HCT116 (cell line): ENCODE results near the gene SDHD. TPM values are rescaled to one million over a fixed set of nuclear protein-coding genes. Genes with fewer than 3 reads are reported as not detected.

Source experiments
- ATAC-seq: fragments of 200-7000 bp; cut with Tn5 transposase; 2 replicates; pipeline ENCODE4 v1.9.1; 2020; ENCODE audit warnings: mild to moderate bottlenecking, moderate library complexity
- BruUV-seq: library from RNA; stranded (reverse); fragments of 400-500 nt; replicated peaks from 2 replicates; lab custom pipeline; 2021; lab: Mats Ljungman, UMichigan
- CTCF ChIA-PET: fragments of 300-600 bp; sonication (Branson Sonifier 250); formaldehyde crosslinking; loops from one replicate; lab custom pipeline; 2021; ENCODE audit warnings: antibody characterized with exemption; lab: Charles Lee
- POLR2A ChIA-PET: fragments of 300-600, 350-600 bp; sonication (Branson Sonifier 250); formaldehyde crosslinking; loops from one replicate; lab custom pipeline; 2021; ENCODE audit warnings: antibody characterized with exemption; lab: Charles Lee
- RAD21 ChIA-PET, 2 experiments: fragments of 300-600 bp; sonication (Branson Sonifier 250); formaldehyde crosslinking; loops; one replicate each; lab custom pipeline; 2023; ENCODE audit warnings: low total read pairs in 2 of 2; ENCODE audit not compliant: uncharacterized antibody in 2 of 2, unreplicated experiment in 2 of 2, low non-redundant PET in 1 of 2; lab: Charles Lee
- DNase-seq: peaks from one replicate; pipeline ENCODE4 v3.0.0-alpha.2; 2010; ENCODE audit warnings: low read depth, low spot score
- H2AFZ ChIP-seq: fragments of 200-600 bp; shearing (Covaris generic), sonication (generic); 2 replicates; pipeline ENCODE4 v1.6.1; 2017; ENCODE audit warnings: low read depth, mixed run types, mixed read lengths, antibody characterized with exemption, low read length; ENCODE audit not compliant: poor library complexity, severe bottlenecking
- H3K27ac ChIP-seq: 2 replicates; pipeline ENCODE4 v1.5.1; 2012; ENCODE audit warnings: low read depth, low read length
- H3K27me3 ChIP-seq: fragments of 200-600 bp; sonication (generic); 2 replicates; pipeline ENCODE4 v1.6.1; 2016; ENCODE audit warnings: mixed run types, low read length, mixed read lengths; ENCODE audit not compliant: insufficient read depth
- H3K36me3 ChIP-seq, 2 experiments: fragments of 200-500 bp in 1 of 2; fragments of 200-600 bp in 1 of 2; sonication (Bioruptor generic) in 1 of 2; sonication (generic) in 1 of 2; 2 replicates each; pipeline versions ENCODE4 v1.5.1 to v1.6.1; 2014 to 2016; ENCODE audit warnings: low read length in 2 of 2, inconsistent platforms in 1 of 2, mixed read lengths in 1 of 2, mixed run types in 1 of 2; ENCODE audit not compliant: insufficient read depth in 2 of 2, control insufficient read depth in 1 of 2
- H3K4me1 ChIP-seq, 2 experiments: fragments of 200-600 bp in 1 of 2; sonication (generic) in 1 of 2; 2 replicates each; pipeline versions ENCODE4 v1.5.1 to v1.6.1; 2012 to 2017; ENCODE audit warnings: low read length in 2 of 2, inconsistent platforms in 1 of 2, mild to moderate bottlenecking in 1 of 2, mixed read lengths in 1 of 2, mixed run types in 1 of 2, moderate library complexity in 1 of 2; ENCODE audit not compliant: insufficient read depth in 2 of 2, control insufficient read depth in 1 of 2
- H3K4me2 ChIP-seq: fragments of 200-600 bp; sonication (generic); 2 replicates; pipeline ENCODE4 v1.6.1; 2017; ENCODE audit warnings: mixed run types, low read length, mixed read lengths
- H3K4me3 ChIP-seq, 2 experiments: fragments of 200-600 bp in 1 of 2; sonication (generic) in 1 of 2; replicated peaks in 1 of 2; 2 replicates each; pipeline ENCODE4 v1.5.1; 2011 to 2016; ENCODE audit warnings: low read length in 2 of 2, control low read depth in 1 of 2, low read depth in 1 of 2, mild to moderate bottlenecking in 1 of 2, mixed read lengths in 1 of 2, mixed run types in 1 of 2
- H3K79me2 ChIP-seq: fragments of 200-600 bp; sonication (generic); 2 replicates; pipeline ENCODE4 v1.6.1; 2017; ENCODE audit warnings: mild to moderate bottlenecking, mixed run types, low read length, moderate library complexity, mixed read lengths; ENCODE audit not compliant: insufficient read depth
- H3K9ac ChIP-seq: fragments of 200-600 bp; sonication (generic); 2 replicates; pipeline ENCODE4 v1.6.1; 2016; ENCODE audit warnings: low read length, mixed read lengths
- H3K9me2 ChIP-seq: fragments of 200-600 bp; sonication (generic), shearing (Covaris generic); 2 replicates; pipeline ENCODE4 v1.6.1; 2017; ENCODE audit warnings: mixed run types, mild to moderate bottlenecking, moderate library complexity; ENCODE audit not compliant: insufficient read depth
- H3K9me3 ChIP-seq, 2 experiments: fragments of 200-500 bp in 1 of 2; fragments of 200-600 bp in 1 of 2; sonication (Bioruptor generic) in 1 of 2; sonication (generic) in 1 of 2; 2 replicates each; pipeline ENCODE4 v1.6.1; 2014 to 2017; ENCODE audit warnings: low read length in 2 of 2, mixed read lengths in 2 of 2, inconsistent platforms in 1 of 2, low read depth in 1 of 2, mild to moderate bottlenecking in 1 of 2, mixed run types in 1 of 2, moderate library complexity in 1 of 2; ENCODE audit not compliant: control insufficient read depth in 1 of 2, insufficient read depth in 1 of 2
- H4K20me1 ChIP-seq: fragments of 200-600 bp; sonication (generic), shearing (Covaris generic); 2 replicates; pipeline ENCODE4 v1.6.1; 2017; ENCODE audit warnings: mixed run types, mild to moderate bottlenecking, moderate library complexity; ENCODE audit not compliant: insufficient read depth
- CBX3 ChIP-seq: IDR thresholded peaks from 2 replicates; pipeline ENCODE4 v1.6.1; 2012; ENCODE audit warnings: low read depth
- CEBPB ChIP-seq: IDR thresholded peaks from 2 replicates; pipeline ENCODE4 v1.6.1; 2012; ENCODE audit warnings: low read depth
- EGR1 ChIP-seq: IDR thresholded peaks from 2 replicates; pipeline ENCODE4 v1.6.1; 2012; ENCODE audit warnings: low read depth
- EZH2 ChIP-seq: fragments of 200-600 bp; sonication (generic); IDR thresholded peaks from 2 replicates; pipeline ENCODE4 v1.6.1; 2017; ENCODE audit warnings: antibody characterized with exemption, mixed run types
- FOSL1 ChIP-seq: IDR thresholded peaks from 2 replicates; pipeline ENCODE4 v1.6.1; 2012; ENCODE audit warnings: low read depth
- JUND ChIP-seq: IDR thresholded peaks from 2 replicates; pipeline ENCODE4 v1.6.1; 2012
- POLR2AphosphoS5 ChIP-seq: IDR thresholded peaks from 2 replicates; pipeline ENCODE4 v1.6.1; 2011; ENCODE audit warnings: mild to moderate bottlenecking, low read depth, low read length, moderate library complexity
- RAD21 ChIP-seq: IDR thresholded peaks from 2 replicates; pipeline ENCODE4 v1.6.1; 2012; ENCODE audit warnings: low read depth, mild to moderate bottlenecking
- SIN3A ChIP-seq: IDR thresholded peaks from 2 replicates; pipeline ENCODE4 v1.6.1; 2012; ENCODE audit warnings: low read depth
- SP1 ChIP-seq: IDR thresholded peaks from 2 replicates; pipeline ENCODE4 v1.6.1; 2012; ENCODE audit warnings: low read depth
- SRF ChIP-seq: IDR thresholded peaks from 2 replicates; pipeline ENCODE4 v1.6.1; 2012; ENCODE audit warnings: low read depth
- TCF7L2 ChIP-seq: IDR thresholded peaks from 2 replicates; pipeline ENCODE4 v1.7.0; 2011; ENCODE audit warnings: borderline replicate concordance, inconsistent platforms; ENCODE audit not compliant: insufficient read depth, insufficient read length; ENCODE audit errors: extremely low read depth
- YY1 ChIP-seq: IDR thresholded peaks from 2 replicates; pipeline ENCODE4 v1.6.1; 2011; ENCODE audit warnings: low read length, low read depth, moderate library complexity, mild to moderate bottlenecking; ENCODE audit not compliant: insufficient replicate concordance; ENCODE audit errors: extremely low read depth
- ZFX ChIP-seq: fragments of 450-650 bp; IDR thresholded peaks from 2 replicates; pipeline ENCODE4 v1.6.1; 2017
- ZNF274 ChIP-seq: fragments of 200-500 bp; sonication (Bioruptor generic); IDR thresholded peaks from 2 replicates; pipeline ENCODE4 v1.6.1; 2014; ENCODE audit warnings: mild to moderate bottlenecking, low read depth, low read length, inconsistent platforms
- intact Hi-C: fragments of 100-400 bp; cut with micrococcal nuclease; formaldehyde crosslinking; loops from 2 replicates; pipeline ENCODE4 v1.10.0; 2022
- total RNA-seq: library from RNA; stranded (reverse); gene quantifications from one replicate; pipeline ENCODE4 v1.2.1, GENCODE V29; 2021; ENCODE audit not compliant: unreplicated experiment
- TF ChIP-seq, protein P1 (sequence below): IDR thresholded peaks from 2 replicates; pipeline ENCODE4 v1.6.1; 2012
- TF ChIP-seq, protein P2 (sequence below): IDR thresholded peaks from 2 replicates; pipeline ENCODE4 v1.6.1; 2012
- TF ChIP-seq, protein P3 (sequence below), 3 experiments: fragments of 200-600 bp in 1 of 3; sonication (generic) in 1 of 3; IDR thresholded peaks in 2 of 3; conservative IDR thresholded peaks in 1 of 3; 2 replicates each; pipeline ENCODE4 v1.5.1; 2012 to 2017; ENCODE audit warnings: low read depth in 2 of 3, low read length in 2 of 3, antibody characterized with exemption in 1 of 3, borderline replicate concordance in 1 of 3, control low read depth in 1 of 3, mild to moderate bottlenecking in 1 of 3, mixed read lengths in 1 of 3, mixed run types in 1 of 3, moderate library complexity in 1 of 3; ENCODE audit not compliant: insufficient read depth in 1 of 3
- TF ChIP-seq, protein P4 (sequence below): IDR thresholded peaks from 2 replicates; pipeline ENCODE4 v1.6.1; 2012; ENCODE audit warnings: low read depth

Gene SDHD
- total RNA-seq, 1 experiment from 2014 or later, result 129 TPM

DNA sequence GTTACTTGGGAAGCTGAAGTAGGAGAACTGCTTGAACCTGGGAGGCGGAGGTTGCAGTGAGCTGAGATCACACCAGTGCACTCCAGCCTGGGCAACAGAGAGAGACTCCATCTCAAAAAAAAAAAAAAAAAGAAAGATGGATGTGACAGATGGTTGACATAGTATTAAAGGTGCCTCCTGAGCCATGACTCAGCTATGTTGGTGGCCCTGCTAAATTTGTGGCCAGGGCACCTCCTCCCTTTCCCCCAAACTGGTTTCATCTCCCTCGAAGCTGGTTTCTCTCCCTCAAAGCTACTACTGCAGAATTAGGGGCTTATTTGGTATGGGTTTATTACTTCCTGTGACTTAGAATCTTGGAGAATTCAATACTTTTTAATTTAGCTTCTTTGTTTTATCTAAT is 31.5 kb downstream of the SDHD start:
- no peak overlapping the region for H2AFZ ChIP-seq
- POLR2A ChIA-PET, result no interaction called here
- RAD21 ChIA-PET, result no interaction called here
- H3K9me3 ChIP-seq, result no peaks in the 10 kb centered on the region
- TF ChIP-seq EZH2 (no peak), TCF7L2 (no peak), ZNF274 (no peak), JUND (no peak), POLR2AphosphoS5 (no peak), RAD21 (no peak), SRF (no peak), FOSL1 (no peak), SP1 (no peak), EGR1 (no peak), CBX3 (no peak), YY1 (no peak), ZFX (no peak), CEBPB (no peak), SIN3A (no peak)
- TF ChIP-seq, protein P1, sequence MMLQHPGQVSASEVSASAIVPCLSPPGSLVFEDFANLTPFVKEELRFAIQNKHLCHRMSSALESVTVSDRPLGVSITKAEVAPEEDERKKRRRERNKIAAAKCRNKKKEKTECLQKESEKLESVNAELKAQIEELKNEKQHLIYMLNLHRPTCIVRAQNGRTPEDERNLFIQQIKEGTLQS, result no peak
- TF ChIP-seq, protein P2, sequence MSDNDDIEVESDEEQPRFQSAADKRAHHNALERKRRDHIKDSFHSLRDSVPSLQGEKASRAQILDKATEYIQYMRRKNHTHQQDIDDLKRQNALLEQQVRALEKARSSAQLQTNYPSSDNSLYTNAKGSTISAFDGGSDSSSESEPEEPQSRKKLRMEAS, result no peak
- TF ChIP-seq, protein P3, sequence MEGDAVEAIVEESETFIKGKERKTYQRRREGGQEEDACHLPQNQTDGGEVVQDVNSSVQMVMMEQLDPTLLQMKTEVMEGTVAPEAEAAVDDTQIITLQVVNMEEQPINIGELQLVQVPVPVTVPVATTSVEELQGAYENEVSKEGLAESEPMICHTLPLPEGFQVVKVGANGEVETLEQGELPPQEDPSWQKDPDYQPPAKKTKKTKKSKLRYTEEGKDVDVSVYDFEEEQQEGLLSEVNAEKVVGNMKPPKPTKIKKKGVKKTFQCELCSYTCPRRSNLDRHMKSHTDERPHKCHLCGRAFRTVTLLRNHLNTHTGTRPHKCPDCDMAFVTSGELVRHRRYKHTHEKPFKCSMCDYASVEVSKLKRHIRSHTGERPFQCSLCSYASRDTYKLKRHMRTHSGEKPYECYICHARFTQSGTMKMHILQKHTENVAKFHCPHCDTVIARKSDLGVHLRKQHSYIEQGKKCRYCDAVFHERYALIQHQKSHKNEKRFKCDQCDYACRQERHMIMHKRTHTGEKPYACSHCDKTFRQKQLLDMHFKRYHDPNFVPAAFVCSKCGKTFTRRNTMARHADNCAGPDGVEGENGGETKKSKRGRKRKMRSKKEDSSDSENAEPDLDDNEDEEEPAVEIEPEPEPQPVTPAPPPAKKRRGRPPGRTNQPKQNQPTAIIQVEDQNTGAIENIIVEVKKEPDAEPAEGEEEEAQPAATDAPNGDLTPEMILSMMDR (IDR thresholded peaks at IDR 0.05 in 2 of 3, conservative IDR thresholded peaks at IDR 0.05 in 1 of 3; ENCODE audit: borderline replicate concordance in 1 of 3, insufficient read depth in 1 of 3, low read depth in 2 of 3, low read length in 2 of 3), result no peak
- TF ChIP-seq, protein P4, sequence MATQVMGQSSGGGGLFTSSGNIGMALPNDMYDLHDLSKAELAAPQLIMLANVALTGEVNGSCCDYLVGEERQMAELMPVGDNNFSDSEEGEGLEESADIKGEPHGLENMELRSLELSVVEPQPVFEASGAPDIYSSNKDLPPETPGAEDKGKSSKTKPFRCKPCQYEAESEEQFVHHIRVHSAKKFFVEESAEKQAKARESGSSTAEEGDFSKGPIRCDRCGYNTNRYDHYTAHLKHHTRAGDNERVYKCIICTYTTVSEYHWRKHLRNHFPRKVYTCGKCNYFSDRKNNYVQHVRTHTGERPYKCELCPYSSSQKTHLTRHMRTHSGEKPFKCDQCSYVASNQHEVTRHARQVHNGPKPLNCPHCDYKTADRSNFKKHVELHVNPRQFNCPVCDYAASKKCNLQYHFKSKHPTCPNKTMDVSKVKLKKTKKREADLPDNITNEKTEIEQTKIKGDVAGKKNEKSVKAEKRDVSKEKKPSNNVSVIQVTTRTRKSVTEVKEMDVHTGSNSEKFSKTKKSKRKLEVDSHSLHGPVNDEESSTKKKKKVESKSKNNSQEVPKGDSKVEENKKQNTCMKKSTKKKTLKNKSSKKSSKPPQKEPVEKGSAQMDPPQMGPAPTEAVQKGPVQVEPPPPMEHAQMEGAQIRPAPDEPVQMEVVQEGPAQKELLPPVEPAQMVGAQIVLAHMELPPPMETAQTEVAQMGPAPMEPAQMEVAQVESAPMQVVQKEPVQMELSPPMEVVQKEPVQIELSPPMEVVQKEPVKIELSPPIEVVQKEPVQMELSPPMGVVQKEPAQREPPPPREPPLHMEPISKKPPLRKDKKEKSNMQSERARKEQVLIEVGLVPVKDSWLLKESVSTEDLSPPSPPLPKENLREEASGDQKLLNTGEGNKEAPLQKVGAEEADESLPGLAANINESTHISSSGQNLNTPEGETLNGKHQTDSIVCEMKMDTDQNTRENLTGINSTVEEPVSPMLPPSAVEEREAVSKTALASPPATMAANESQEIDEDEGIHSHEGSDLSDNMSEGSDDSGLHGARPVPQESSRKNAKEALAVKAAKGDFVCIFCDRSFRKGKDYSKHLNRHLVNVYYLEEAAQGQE, result no peak
- CTCF ChIA-PET, result no interaction called here
- no peaks in the 10 kb centered on the region for H3K79me2 ChIP-seq
- no peaks in the 10 kb centered on the region for H3K9me2 ChIP-seq
- H4K20me1 ChIP-seq, result no peaks in the 10 kb centered on the region
- peaks cover 50 to 73% of the 10 kb centered on the region in 2 experiments for H3K4me1 ChIP-seq
- no peak overlapping the region for H3K4me3 ChIP-seq
- H3K4me2 ChIP-seq, result peak overlapping the region; percentile 25; the same call in 1 of the 2 replicates
- intact Hi-C loops, result no loop called here
- no peak for DNase-seq
- ATAC-seq, result no peak
- H3K27ac ChIP-seq, result peak overlapping the region; percentile 93; the same call in 1 of the 2 replicates
- BruUV-seq, result no TSS peak
- H3K27me3 ChIP-seq, result no peaks in the 10 kb centered on the region
- no peaks in the 10 kb centered on the region for H3K36me3 ChIP-seq
- no peak overlapping the region for H3K9ac ChIP-seq
